ENCODE measurements around the gene CLEC6A.

Gene CLEC6A

GRCh38 chr12:8452036-8452435 lies 3.7 kb upstream of the CLEC6A start:
- Histone ChIP-seq H3F3A (ENCODE audit: insufficient read depth, low read length) (no peaks in the 10 kb centered on the region), H4K20me1 (ENCODE audit: insufficient read depth, low read length) (no peaks in the 10 kb centered on the region), H3K36me3 (ENCODE audit: insufficient read depth, low read length) (no peaks in the 10 kb centered on the region), H3K79me2 (ENCODE audit: insufficient read depth, low read length) (no peaks in the 10 kb centered on the region), H3K4me3 (ENCODE audit: low read depth, low read length, poor library complexity, severe bottlenecking) (no peak overlapping the region), H3K4me2 (ENCODE audit: low read length) (no peak overlapping the region), H3K9me2 (ENCODE audit: low read depth, low read length) (no peaks in the 10 kb centered on the region), H3K4me1 (ENCODE audit: insufficient read depth, low read length, severe bottlenecking) (no peaks in the 10 kb centered on the region), H3K27me3 (ENCODE audit: insufficient read depth, low read length) (no peaks in the 10 kb centered on the region), H2AFZ (ENCODE audit: low read length) (no peak overlapping the region), H3K27ac (ENCODE audit: low read depth, low read length, poor library complexity, severe bottlenecking) (no peak overlapping the region), H3K9ac (ENCODE audit: low read length) (no peak overlapping the region), H3K9me3 (ENCODE audit: low read length) (no peaks in the 10 kb centered on the region)
- TF ChIP-seq EZH2 (IDR thresholded peaks at IDR 0.05; ENCODE audit: borderline replicate concordance, low read length) (no peak), CTCF (IDR thresholded peaks at IDR 0.05; ENCODE audit: low read length) (no peak)

- Histone ChIP-seq H3K9me2 (ENCODE audit: low read depth, low read length) (no peaks in the 10 kb centered on the region), H3K4me2 (ENCODE audit: low read length) (no peak overlapping the region), H2AFZ (ENCODE audit: low read length) (no peak overlapping the region), H3K9me3 (ENCODE audit: low read length) (no peaks in the 10 kb centered on the region), H3K79me2 (ENCODE audit: insufficient read depth, low read length) (no peaks in the 10 kb centered on the region), H3K36me3 (ENCODE audit: insufficient read depth, low read length) (no peaks in the 10 kb centered on the region), H3K9ac (ENCODE audit: low read length) (no peak overlapping the region), H4K20me1 (ENCODE audit: insufficient read depth, low read length) (no peaks in the 10 kb centered on the region), H3K4me3 (ENCODE audit: low read depth, low read length, poor library complexity, severe bottlenecking) (no peak overlapping the region), H3K27ac (ENCODE audit: low read depth, low read length, poor library complexity, severe bottlenecking) (no peak overlapping the region), H3F3A (ENCODE audit: insufficient read depth, low read length) (no peaks in the 10 kb centered on the region), H3K4me1 (ENCODE audit: insufficient read depth, low read length, severe bottlenecking) (no peaks in the 10 kb centered on the region), H3K27me3 (ENCODE audit: insufficient read depth, low read length) (no peaks in the 10 kb centered on the region)
- TF ChIP-seq CTCF (IDR thresholded peaks at IDR 0.05; ENCODE audit: low read length) (no peak), EZH2 (IDR thresholded peaks at IDR 0.05; ENCODE audit: borderline replicate concordance, low read length) (no peak)
Observed at GRCh38 chr12:8453021-8453513, 2.7 kb upstream of the CLEC6A start.

GRCh38 chr12:8453796-8454195 lies 2.0 kb upstream of the CLEC6A start:
- H3K27me3 ChIP-seq (ENCODE audit: insufficient read depth, low read length), result no peaks in the 10 kb centered on the region
- H3K9me2 ChIP-seq (ENCODE audit: low read depth, low read length), result no peaks in the 10 kb centered on the region

More at GRCh38 chr12:8453796-8454195, 2.0 kb upstream of the CLEC6A start:
- H3K79me2 ChIP-seq (ENCODE audit: insufficient read depth, low read length), result no peaks in the 10 kb centered on the region
- TF ChIP-seq CTCF (IDR thresholded peaks at IDR 0.05; ENCODE audit: low read length) (no peak), EZH2 (IDR thresholded peaks at IDR 0.05; ENCODE audit: borderline replicate concordance, low read length) (no peak)
- H3K27ac ChIP-seq (ENCODE audit: low read depth, low read length, poor library complexity, severe bottlenecking), result no peak overlapping the region
- H3K4me1 ChIP-seq (ENCODE audit: insufficient read depth, low read length, severe bottlenecking), result no peaks in the 10 kb centered on the region
- no peaks in the 10 kb centered on the region for H3F3A ChIP-seq (ENCODE audit: insufficient read depth, low read length)
- no peak overlapping the region for H3K4me2 ChIP-seq (ENCODE audit: low read length)
- no peak overlapping the region for H3K9ac ChIP-seq (ENCODE audit: low read length)
- H3K36me3 ChIP-seq (ENCODE audit: insufficient read depth, low read length), result no peaks in the 10 kb centered on the region
- no peak overlapping the region for H2AFZ ChIP-seq (ENCODE audit: low read length)
- H3K9me3 ChIP-seq (ENCODE audit: low read length), result no peaks in the 10 kb centered on the region
- no peak overlapping the region for H3K4me3 ChIP-seq (ENCODE audit: low read depth, low read length, poor library complexity, severe bottlenecking)
- H4K20me1 ChIP-seq (ENCODE audit: insufficient read depth, low read length), result no peaks in the 10 kb centered on the region
